Ovary (tissue), 9 donors: ENCODE results near the gene MAPK1. TPM values are rescaled to one million over a fixed set of nuclear protein-coding genes. Genes with fewer than 3 reads are reported as not detected.
"Not testable (repeated sequence)": the region's sequence is repeated elsewhere in the genome, so short reads cannot be mapped to it uniquely, and the experiment has no call there.

Experiments used
- DNase-seq, 5 donors: peaks; one replicate each; pipeline ENCODE4 v3.0.0-alpha.2; 2019 to 2020
- H3K27ac ChIP-seq, 2 donors: fragments of 200-600 bp; one replicate each; pipeline versions ENCODE4 v1.5.1 to v1.8.0; 2019 to 2022
- H3K27me3 ChIP-seq: fragments of 200-600 bp; one replicate; pipeline ENCODE4 v1.8.0; 2022
- H3K36me3 ChIP-seq: fragments of 200-600 bp; sonication (generic); one replicate; pipeline ENCODE4 v1.5.1; 2019
- H3K4me1 ChIP-seq: one replicate; pipeline ENCODE4 v1.8.1; 2013; ENCODE audit warnings: mild to moderate bottlenecking, moderate library complexity; ENCODE audit not compliant: insufficient read depth
- H3K4me3 ChIP-seq: fragments of 200-600 bp; sonication (generic); one replicate; pipeline ENCODE4 v1.5.1; 2017
- H3K9me3 ChIP-seq, 2 donors: fragments of 200-600 bp in 1 of 2; sonication (generic) in 1 of 2; one replicate each; pipeline versions ENCODE4 v1.5.1 to v1.8.1; 2013 to 2019; ENCODE audit warnings: mild to moderate bottlenecking in 1 of 2, moderate library complexity in 1 of 2
- CTCF ChIP-seq, 3 donors: fragments of 450-650 bp in 2 of 3; fragments of 200-600 bp in 1 of 3; IDR thresholded peaks; one replicate each; pipeline versions ENCODE4 v1.5.1 to v1.8.0; 2016 to 2022; ENCODE audit warnings: antibody characterized with exemption in 3 of 3, mild to moderate bottlenecking in 1 of 3
- EP300 ChIP-seq: sonication (generic); formaldehyde crosslinking; IDR thresholded peaks from one replicate; pipeline ENCODE4 v1.6.1; 2017; ENCODE audit warnings: antibody characterized with exemption
- POLR2A ChIP-seq: fragments of 450-650 bp; IDR thresholded peaks from one replicate; pipeline ENCODE4 v1.6.1; 2017; ENCODE audit warnings: antibody characterized with exemption, mild to moderate bottlenecking, moderate library complexity
- WGBS, 3 donors: extraction: QIAGEN DNeasy Blood & Tissue Kit in 1 of 3; methylation state at CpG; one replicate each; pipeline versions ENCODE4 v1.1.5 to v1.1.7; 2013 to 2017; 5-methylcytosine and 5-hydroxymethylcytosine counted together
- intact Hi-C, 4 donors: fragments of 100-400 bp; cut with DNase I; formaldehyde crosslinking; loops; one replicate each; pipeline versions ENCODE4 v1.11.0 to v1.15.1; 2022 to 2023
- polyA plus RNA-seq, 2 donors: library from polyadenylated mRNA; stranded (reverse); fragments of 200-250 nt in 1 of 2; fragments of 350-450 nt in 1 of 2; fragmentation: Illumina TruSeq in 1 of 2; extraction: RNeasy Lipid Tissue Mini Kit (QIAGEN cat#74804) in 1 of 2; gene quantifications; one replicate each; pipeline ENCODE4 v1.2.3, GENCODE V29; 2013 to 2014
- total RNA-seq, 7 donors: library from RNA; depleted of rRNA in 2 of 7; stranded (reverse); fragments of >200 nt in 2 of 7; fragmentation: NEBNext Ultra II Directional in 3 of 7; extraction: Animal tissue kit (Norgen Biotek cat#: 25700) in 3 of 7; gene quantifications; one replicate each; pipeline versions ENCODE4 v1.1.0 to v1.2.4, GENCODE V29; 2016 to 2023
- donor health status: DM: no; HTN: no; CAD: no; lungs with moderate emphysema.
- donor health status: DM: no; HTN: no; CAD: no.
- donor health status: Bipolar disorder and iron deficiency.
- donor health status: DM: yes; HTN: yes; CAD: no.
- donor health status: DM: no; HTN: no; CAD: no.
- donor health status: DM: yes; HTN: yes; CAD: no.

MAPK1 gene
- total and polyA plus RNA-seq, 9 donors, result 12.3 to 125 (median 98.1) TPM

- H3K4me1 ChIP-seq, result no peaks in the 10 kb centered on the region
- TF ChIP-seq CTCF (IDR thresholded peaks at IDR 0.05) (no peak), EP300 (no peak), POLR2A (no peak)
Observed at GRCh38 chr22:21889251-21889990, 22.0 kb upstream of the MAPK1 start.

GRCh38 chr22:21887841-21888240 is 20.4 kb upstream of the MAPK1 start:
- Histone ChIP-seq H3K9me3 (no peaks in the 10 kb centered on the region), H3K27me3 (no peaks in the 10 kb centered on the region), H3K4me1 (no peaks in the 10 kb centered on the region), H3K27ac (no peak overlapping the region), H3K4me3 (no peak overlapping the region), H3K36me3 (no peaks in the 10 kb centered on the region)
- intact Hi-C loops, result no loop called here
- no peak for TF ChIP-seq POLR2A
- DNase-seq, result no peak

More at GRCh38 chr22:21889251-21889990, 22.0 kb upstream of the MAPK1 start:
- Histone ChIP-seq H3K27me3 (no peaks in the 10 kb centered on the region), H3K4me3 (no peak overlapping the region), H3K27ac (no peak overlapping the region), H3K36me3 (no peaks in the 10 kb centered on the region), H3K9me3 (no peaks in the 10 kb centered on the region)
- no peak for DNase-seq
- intact Hi-C loops, result no loop called here
- WGBS, 3 donors, result 89 to 93% (median 90%) methylated on average over 10 of the region's 10 CpGs

GRCh38 chr22:21883930-21884329 is 16.5 kb upstream of the MAPK1 start:
- H3K4me1 ChIP-seq, DNase-seq, intact Hi-C loops, H3K4me3 ChIP-seq, H3K36me3 ChIP-seq, H3K9me3 ChIP-seq, H3K27me3 ChIP-seq, H3K27ac ChIP-seq: not testable (repeated sequence)
- 93 to 96% (median 95%) methylated on average over 7 to 18 of the region's 26 CpGs for whole genome bisulfite sequencing, 3 donors

- not testable (repeated sequence) for H3K9me3 ChIP-seq, DNase-seq
- 54 to 83% (median 56%) methylated on average over 1 to 5 of the region's 7 CpGs for WGBS, 3 donors
Observed at GRCh38 chr22:21882754-21883333, 15.4 kb upstream of the MAPK1 start.

GRCh38 chr22:21881841-21882753 is 14.7 kb upstream of the MAPK1 start:
- 75 to 81% (median 77%) methylated on average over 10 of the region's 10 CpGs for WGBS, 3 donors

More at GRCh38 chr22:21882754-21883333, 15.4 kb upstream of the MAPK1 start:
- H3K27me3 ChIP-seq, H3K4me1 ChIP-seq, intact Hi-C loops, H3K36me3 ChIP-seq, H3K4me3 ChIP-seq, H3K27ac ChIP-seq: not testable (repeated sequence)

More at GRCh38 chr22:21881841-21882753, 14.7 kb upstream of the MAPK1 start:
- Histone ChIP-seq H3K9me3 (no peaks in the 10 kb centered on the region), H3K36me3 (no peaks in the 10 kb centered on the region), H3K27ac (no peak overlapping the region), H3K27me3 (no peaks in the 10 kb centered on the region), H3K4me1 (no peaks in the 10 kb centered on the region), H3K4me3 (no peak overlapping the region)
- DNase-seq, result no peak
- TF ChIP-seq POLR2A (no peak), CTCF (IDR thresholded peaks at IDR 0.05) (no peak), EP300 (no peak)
- intact Hi-C loops, result no loop called here
